HG02870 (cell line): ENCODE measurements around the gene CACNA2D3.
"Not testable (repeated sequence)": the region's sequence is repeated elsewhere in the genome, so short reads cannot be mapped to it uniquely, and the experiment has no call there.

ENCODE experiments used
- ATAC-seq: cut with Tn5 transposase; IDR thresholded peaks from one replicate; pipeline ENCODE4 v1.9.1; 2021; ENCODE audit warnings: mild to moderate bottlenecking, moderate library complexity; ENCODE audit not compliant: unreplicated experiment

The CACNA2D3 gene

GRCh38 chr3:54122324-54123002 lies at the start of gene CACNA2D3:
TSS of gene CACNA2D3 (plus strand) at chr3:54122552.
- no peak for ATAC-seq

- no peak for ATAC-seq
Observed at GRCh38 chr3:54073386-54073785, 49.0 kb upstream of the CACNA2D3 start.

- ATAC-seq = no peak
Observed at GRCh38 chr3:54079314-54079713, 43.0 kb upstream of the CACNA2D3 start.

- no peak for ATAC-seq
Observed at GRCh38 chr3:54079730-54080325, 42.5 kb upstream of the CACNA2D3 start.

GRCh38 chr3:54083921-54084320 lies 38.4 kb upstream of the CACNA2D3 start:
- no peak for ATAC-seq

DNA sequence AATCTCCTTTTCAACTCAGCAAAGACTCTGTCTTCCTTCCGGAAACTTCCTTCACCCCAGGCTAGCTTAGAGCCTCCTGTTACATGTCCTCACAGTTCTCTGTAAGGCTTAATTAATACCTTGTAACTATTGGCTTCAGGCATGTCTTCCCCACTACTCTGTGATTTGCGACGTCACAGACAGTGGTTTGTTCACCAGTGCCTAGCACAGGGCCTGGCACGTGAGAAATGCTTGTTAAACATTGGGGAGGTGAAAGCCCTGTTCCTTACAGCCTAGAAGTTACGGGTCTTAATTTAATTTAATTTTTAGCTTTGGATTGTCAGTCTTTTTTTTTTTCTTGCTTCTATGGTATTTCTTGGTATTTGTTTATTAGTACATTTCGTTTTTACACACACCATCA lies 36.4 kb upstream of the CACNA2D3 start:
- no peak for ATAC-seq

- no peak for ATAC-seq
Observed at GRCh38 chr3:54086652-54087405, 35.5 kb upstream of the CACNA2D3 start.

DNA sequence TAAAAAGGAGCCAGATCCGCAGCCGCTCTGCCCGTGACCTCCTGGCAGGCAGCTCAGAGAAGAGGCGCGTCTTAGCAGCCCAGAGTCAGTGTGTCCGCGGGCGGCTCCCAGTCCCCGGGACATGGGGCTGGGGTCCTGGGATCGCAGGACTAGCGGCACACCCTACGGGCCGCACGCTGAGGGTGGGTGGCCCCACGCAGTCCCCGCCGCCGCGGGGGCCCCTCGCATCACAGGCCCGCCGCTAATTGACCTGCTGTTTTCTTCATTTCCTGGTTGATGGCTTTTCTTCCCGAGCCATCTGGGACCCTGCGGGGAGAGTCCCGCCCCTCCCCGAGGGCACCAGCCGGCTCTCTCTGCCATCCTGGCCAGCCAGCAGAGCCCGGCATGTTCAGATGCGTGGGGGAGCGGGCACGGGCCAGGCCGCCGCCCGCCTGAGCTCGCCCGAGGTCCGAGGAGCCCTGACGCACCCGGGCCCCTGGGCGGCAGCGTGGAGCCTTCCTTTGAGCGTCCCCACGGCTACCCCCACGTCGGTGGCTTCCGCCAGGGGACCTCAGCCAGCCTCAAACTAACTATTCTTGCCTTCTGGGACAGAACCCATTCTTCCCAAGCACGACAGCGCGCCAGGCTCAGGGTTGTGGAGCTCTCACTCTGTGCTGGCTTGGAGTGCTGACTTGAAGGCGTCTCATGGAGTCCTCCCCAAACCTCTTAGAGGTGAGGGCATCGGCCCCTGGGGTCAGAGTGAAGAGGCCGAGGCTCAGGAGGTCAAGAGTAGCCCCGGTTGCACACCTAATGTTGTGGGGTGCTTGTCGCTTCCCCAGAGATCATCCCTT lies 34.6 kb upstream of the CACNA2D3 start:
- ATAC-seq = no peak

- no peak for ATAC-seq
Observed at GRCh38 chr3:54093491-54094248, 28.7 kb upstream of the CACNA2D3 start.

- ATAC-seq = no peak
Observed at GRCh38 chr3:54094926-54095325, 27.4 kb upstream of the CACNA2D3 start.

- ATAC-seq = no peak
Observed at GRCh38 chr3:54099381-54099780, 23.0 kb upstream of the CACNA2D3 start.

- no peak for ATAC-seq
Observed at GRCh38 chr3:54104084-54104483, 18.3 kb upstream of the CACNA2D3 start.

DNA sequence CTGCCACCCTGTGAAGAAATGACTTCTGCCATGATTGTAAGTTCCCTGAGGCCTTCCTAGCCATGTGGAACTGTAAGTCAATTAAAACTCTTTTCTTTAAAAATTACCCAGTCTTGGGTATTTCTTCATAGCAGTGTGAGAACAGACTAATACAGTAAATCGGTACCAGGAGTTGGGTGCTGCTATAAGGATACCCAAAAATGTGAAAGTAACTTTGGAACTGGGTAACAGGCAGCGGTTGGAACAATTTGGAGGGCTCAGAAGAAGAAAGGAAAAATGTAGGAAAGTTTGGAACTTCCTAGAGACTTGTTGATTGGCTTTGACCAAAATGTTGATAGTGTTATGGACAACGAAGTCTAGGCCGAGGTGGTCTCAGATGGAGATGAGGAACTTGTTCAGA lies 6.2 kb upstream of the CACNA2D3 start:
- ATAC-seq = not testable (repeated sequence)

DNA sequence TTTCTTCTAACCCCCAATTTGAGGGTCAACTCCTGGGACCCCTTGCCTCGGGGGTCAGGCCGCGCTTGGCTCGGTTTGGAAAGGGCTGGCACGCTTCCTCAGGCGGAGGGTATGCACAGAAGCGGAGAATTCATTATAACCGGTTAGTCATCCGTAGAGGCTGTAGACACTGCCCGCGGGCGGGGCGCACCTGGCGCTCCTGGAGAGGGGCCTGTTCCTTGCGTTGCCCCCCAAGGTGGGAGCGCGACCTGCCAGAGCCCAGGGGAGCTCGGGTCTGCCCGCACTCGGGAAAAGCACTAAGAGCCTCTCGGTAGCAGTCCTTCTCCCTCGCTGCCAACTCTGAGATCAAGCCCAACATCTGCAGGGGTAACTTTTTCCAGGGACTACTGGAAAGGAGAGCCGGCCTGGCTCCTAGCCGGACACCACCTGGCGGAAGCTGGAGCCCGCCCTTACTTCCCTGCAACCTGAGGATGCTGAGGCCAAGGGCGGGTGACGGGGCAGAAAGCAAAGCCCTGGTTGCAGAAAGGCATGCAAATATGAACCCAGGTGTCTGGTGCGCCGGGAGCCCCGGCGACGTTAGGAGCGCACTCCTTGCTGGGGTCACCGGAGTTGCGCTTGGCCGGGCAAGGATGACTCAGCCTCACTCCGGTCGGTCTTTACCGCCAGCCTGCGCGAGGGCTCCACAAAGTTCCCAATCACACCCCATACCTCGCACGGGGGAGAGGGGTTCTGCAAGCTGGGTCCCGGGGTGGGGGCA lies 1.5 kb upstream of the CACNA2D3 start:
- ATAC-seq = no peak

DNA sequence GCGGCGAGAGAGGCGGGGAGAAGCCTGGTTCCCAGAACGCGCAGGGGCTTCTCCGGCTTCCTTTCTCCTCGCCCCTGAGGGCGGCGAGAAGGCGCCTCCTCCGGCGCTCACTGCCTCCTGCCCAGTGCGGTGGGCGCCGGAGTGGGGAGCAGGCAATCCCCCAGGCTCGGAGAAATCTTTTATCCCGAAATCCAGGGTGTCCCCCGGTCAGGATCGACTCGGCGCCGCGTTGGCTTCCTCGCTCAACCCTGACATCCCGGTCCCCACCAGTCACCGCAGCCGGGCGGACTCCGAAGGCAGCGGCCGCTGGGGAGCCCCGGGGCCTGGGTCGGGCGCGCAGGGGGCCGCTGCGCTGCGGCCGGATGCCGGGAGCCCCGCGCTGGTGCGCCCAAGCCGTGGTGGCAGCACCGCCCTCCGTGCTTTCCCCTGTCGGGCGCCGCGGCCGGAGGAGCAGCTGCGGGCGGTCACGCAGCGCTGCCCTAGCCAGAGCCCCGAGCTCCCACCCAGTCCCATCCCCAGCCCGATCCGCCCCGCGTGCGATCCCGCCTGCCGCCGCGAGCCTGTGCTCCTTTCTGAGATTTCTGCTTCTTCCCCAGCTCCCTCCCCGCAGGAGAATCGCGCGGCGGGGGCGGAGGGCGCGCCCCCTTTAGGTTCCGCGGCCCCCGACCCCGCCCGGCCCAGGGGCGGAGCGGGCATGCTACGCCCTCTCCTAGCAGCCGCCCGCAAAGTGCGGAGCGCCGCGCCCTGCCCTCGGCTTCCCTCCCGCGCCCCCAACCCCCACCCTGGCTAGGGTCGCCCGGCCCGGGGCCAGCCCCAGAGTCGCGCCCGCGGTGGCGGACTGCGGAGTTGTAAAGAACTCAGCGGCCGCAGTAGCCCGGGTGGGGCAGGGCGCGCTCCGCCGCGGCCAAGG lies 683 bp upstream of the CACNA2D3 start:
- no peak for ATAC-seq

- no peak for ATAC-seq
Observed at GRCh38 chr3:54123003-54123775, 837 bp downstream of the CACNA2D3 start.

DNA sequence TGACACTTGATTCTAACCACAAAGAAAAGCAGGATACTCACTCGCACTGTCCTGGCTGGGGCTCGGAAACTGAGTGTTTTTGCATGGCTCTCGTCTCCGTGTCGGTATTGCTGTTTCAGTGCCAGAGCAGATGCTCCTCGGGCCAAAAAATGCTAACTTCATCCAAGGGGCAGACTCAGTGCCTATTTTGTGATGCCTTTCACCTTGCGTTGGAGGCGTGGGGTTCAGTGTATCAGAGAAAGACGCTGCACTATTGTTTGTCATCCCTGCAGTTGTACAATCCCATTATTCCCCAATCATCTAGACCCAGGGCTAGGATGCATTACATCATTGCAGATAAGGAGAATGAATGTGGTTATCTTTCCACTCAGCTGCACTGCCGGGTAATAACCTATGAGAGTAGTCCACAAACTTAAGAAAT lies 1.4 kb downstream of the CACNA2D3 start:
- no peak for ATAC-seq

GRCh38 chr3:54125300-54125699 lies 2.9 kb downstream of the CACNA2D3 start:
- ATAC-seq = no peak
